IMR-90 (cell line): ENCODE results near the gene HELZ. TPM values are rescaled to one million over a fixed set of nuclear protein-coding genes. Genes with fewer than 3 reads are reported as not detected.
A peak's percentile ranks its signal among the peaks of the same experiment; 100 is the strongest.

Experiments
- ATAC-seq: fragments of 200-7000 bp; cut with Tn5 transposase; 2 replicates; pipeline ENCODE4 v1.9.1; 2020; ENCODE audit warnings: low read depth, mild to moderate bottlenecking, moderate library complexity
- BruUV-seq: library from RNA; stranded (reverse); fragments of 400-500 nt; replicated peaks from 2 replicates; lab custom pipeline; 2021; lab: Mats Ljungman, UMichigan
- CTCF ChIA-PET: fragments of 300-600 bp; formaldehyde crosslinking; extraction: SDS; loops from one replicate; lab custom pipeline; 2021; ENCODE audit warnings: antibody characterized with exemption; lab: Yijun Ruan, JAX
- POLR2A ChIA-PET: fragments of 300-600 bp; sonication (Branson Sonifier 250); formaldehyde crosslinking; loops from one replicate; lab custom pipeline; 2022; ENCODE audit warnings: antibody characterized with exemption; ENCODE audit not compliant: unreplicated experiment; lab: Charles Lee
- DNase-seq: peaks from one replicate; pipeline ENCODE4 v3.0.0; 2013
- H2AFZ ChIP-seq: replicated peaks from 2 replicates; pipeline ENCODE3; 2013; ENCODE audit warnings: low read length, mild to moderate bottlenecking; ENCODE audit not compliant: poor library complexity
- H2AK5ac ChIP-seq: 2 replicates; pipeline ENCODE4 v1.6.1; 2013; ENCODE audit warnings: low read depth, low read length, inconsistent platforms
- H2AK9ac ChIP-seq: replicated peaks from 2 replicates; pipeline ENCODE3; 2013; ENCODE audit warnings: mild to moderate bottlenecking, low read depth, low read length, moderate library complexity; ENCODE audit not compliant: poor library complexity
- H2BK120ac ChIP-seq: 2 replicates; pipeline ENCODE4 v1.6.1; 2013; ENCODE audit warnings: low read depth, low read length, inconsistent platforms
- H2BK15ac ChIP-seq: 3 replicates; pipeline ENCODE4 v1.6.1; 2013; ENCODE audit warnings: low read depth, low read length, inconsistent platforms
- H2BK20ac ChIP-seq: 2 replicates; pipeline ENCODE4 v1.6.1; 2013; ENCODE audit warnings: low read depth, mild to moderate bottlenecking, inconsistent platforms, low read length, moderate library complexity
- H2BK5ac ChIP-seq: 2 replicates; pipeline ENCODE4 v1.6.1; 2013; ENCODE audit warnings: mild to moderate bottlenecking, low read depth, low read length, inconsistent platforms; ENCODE audit not compliant: poor library complexity, severe bottlenecking
- H3K14ac ChIP-seq: replicated peaks from 2 replicates; pipeline ENCODE4 v1.6.1; 2013; ENCODE audit warnings: low read depth, low read length, inconsistent platforms
- H3K18ac ChIP-seq: 2 replicates; pipeline ENCODE4 v1.6.1; 2013; ENCODE audit warnings: low read depth, low read length, control low read depth
- H3K23ac ChIP-seq: 2 replicates; pipeline ENCODE4 v1.6.1; 2013; ENCODE audit warnings: low read depth, low read length, inconsistent platforms
- H3K27ac ChIP-seq: 2 replicates; pipeline ENCODE4 v1.5.1; 2013; ENCODE audit warnings: mild to moderate bottlenecking, control low read depth, low read length; ENCODE audit not compliant: insufficient read depth
- H3K27me3 ChIP-seq: 2 replicates; pipeline ENCODE4 v1.6.1; 2013; ENCODE audit warnings: low read length; ENCODE audit not compliant: control insufficient read depth, insufficient read depth
- H3K36me3 ChIP-seq: 2 replicates; pipeline ENCODE4 v1.6.1; 2013; ENCODE audit warnings: low read length, mixed read lengths; ENCODE audit not compliant: control insufficient read depth, insufficient read depth
- H3K4ac ChIP-seq: 2 replicates; pipeline ENCODE4 v1.6.1; 2013; ENCODE audit warnings: low read depth, low read length, inconsistent platforms
- H3K4me1 ChIP-seq: 2 replicates; pipeline ENCODE4 v1.6.1; 2013; ENCODE audit warnings: low read length, mixed read lengths; ENCODE audit not compliant: control insufficient read depth, insufficient read depth
- H3K4me2 ChIP-seq: 2 replicates; pipeline ENCODE4 v1.6.1; 2013; ENCODE audit warnings: low read depth, mild to moderate bottlenecking, control low read depth, low read length, moderate library complexity
- H3K4me3 ChIP-seq: 2 replicates; pipeline ENCODE4 v1.5.1; 2013; ENCODE audit warnings: low read depth, mild to moderate bottlenecking, control low read depth, low read length, moderate library complexity; ENCODE audit not compliant: insufficient read depth
- H3K56ac ChIP-seq: 2 replicates; pipeline ENCODE4 v1.6.1; 2013; ENCODE audit warnings: low read length, inconsistent platforms; ENCODE audit not compliant: insufficient read depth; ENCODE audit errors: extremely low read depth
- H3K79me1 ChIP-seq, 2 experiments: 2 replicates each; pipeline ENCODE4 v1.6.1; 2013; ENCODE audit warnings: low read length in 2 of 2, inconsistent platforms in 1 of 2, low read depth in 1 of 2
- H3K9ac ChIP-seq: 2 replicates; pipeline ENCODE4 v1.6.1; 2013; ENCODE audit warnings: low read depth, low read length, control low read depth
- H3K9me1 ChIP-seq: 2 replicates; pipeline ENCODE4 v1.6.1; 2013; ENCODE audit warnings: low read length, inconsistent platforms; ENCODE audit not compliant: insufficient read depth
- H3K9me3 ChIP-seq: 2 replicates; pipeline ENCODE4 v1.6.1; 2013; ENCODE audit warnings: low read length; ENCODE audit not compliant: control insufficient read depth, insufficient read depth
- H4K20me1 ChIP-seq: 2 replicates; pipeline ENCODE4 v1.6.1; 2013; ENCODE audit warnings: low read length, inconsistent platforms; ENCODE audit not compliant: insufficient read depth
- H4K5ac ChIP-seq: 2 replicates; pipeline ENCODE4 v1.6.1; 2013; ENCODE audit warnings: mild to moderate bottlenecking, low read depth, low read length, control low read depth
- H4K8ac ChIP-seq, 2 experiments: 2 replicates each; pipeline ENCODE4 v1.6.1; 2013; ENCODE audit warnings: low read depth in 2 of 2, low read length in 2 of 2, control low read depth in 1 of 2, inconsistent platforms in 1 of 2
- H4K91ac ChIP-seq: 2 replicates; pipeline ENCODE4 v1.6.1; 2013; ENCODE audit warnings: low read depth, low read length, inconsistent platforms; ENCODE audit not compliant: insufficient read depth
- BHLHE40 ChIP-seq: fragments of 150-350 bp; IDR thresholded peaks from 2 replicates; pipeline ENCODE4 v1.6.1; 2016; ENCODE audit warnings: mild to moderate bottlenecking, low read depth, low read length
- CEBPB ChIP-seq: IDR thresholded peaks from 2 replicates; pipeline ENCODE4 v1.6.1; 2012; ENCODE audit warnings: low read depth, low read length, improper control_type of control experiment
- CHD1 ChIP-seq: IDR thresholded peaks from 2 replicates; pipeline ENCODE4 v1.6.1; 2012; ENCODE audit warnings: low read depth, low read length, improper control_type of control experiment
- FOS ChIP-seq: fragments of 150-350 bp; IDR thresholded peaks from 2 replicates; pipeline ENCODE4 v1.6.1; 2016; ENCODE audit warnings: low read depth, low read length
- MAFK ChIP-seq: IDR thresholded peaks from 2 replicates; pipeline ENCODE4 v1.6.1; 2012; ENCODE audit warnings: low read depth, low read length, improper control_type of control experiment
- MAZ ChIP-seq: IDR thresholded peaks from 2 replicates; pipeline ENCODE4 v1.6.1; 2012; ENCODE audit warnings: low read depth, mild to moderate bottlenecking, low read length, improper control_type of control experiment, moderate library complexity, borderline replicate concordance
- MXI1 ChIP-seq: IDR thresholded peaks from 2 replicates; pipeline ENCODE4 v1.6.1; 2012; ENCODE audit warnings: low read depth, mild to moderate bottlenecking, low read length, moderate library complexity, borderline replicate concordance
- NFE2L2 ChIP-seq: fragments of 150-350 bp; IDR thresholded peaks from 2 replicates; pipeline ENCODE4 v1.6.1; 2016; ENCODE audit warnings: low read depth, mild to moderate bottlenecking, low read length
- POLR2A ChIP-seq: IDR thresholded peaks from 2 replicates; pipeline ENCODE4 v1.6.1; 2012; ENCODE audit warnings: mild to moderate bottlenecking, low read depth, low read length
- RAD21 ChIP-seq: IDR thresholded peaks from 2 replicates; pipeline ENCODE4 v1.6.1; 2012; ENCODE audit warnings: low read length, improper control_type of control experiment
- RCOR1 ChIP-seq: IDR thresholded peaks from 2 replicates; pipeline ENCODE4 v1.6.1; 2012; ENCODE audit warnings: mild to moderate bottlenecking, low read length, improper control_type of control experiment; ENCODE audit not compliant: insufficient replicate concordance
- RFX5 ChIP-seq: IDR thresholded peaks from 2 replicates; pipeline ENCODE4 v1.8.0; 2012; ENCODE audit warnings: low read depth, mild to moderate bottlenecking, low read length, moderate library complexity
- SMC3 ChIP-seq: fragments of 150-350 bp; IDR thresholded peaks from 2 replicates; pipeline ENCODE4 v1.6.1; 2016; ENCODE audit warnings: low read depth, mild to moderate bottlenecking, antibody characterized with exemption, low read length, moderate library complexity
- dilution Hi-C: fragments of 300-500 bp; cut with HindIII; formaldehyde crosslinking; loops from one replicate; pipeline ENCODE4 v1.14.3; 2018; ENCODE audit warnings: low sequenced_read_pairs; ENCODE audit not compliant: unreplicated experiment
- in situ Hi-C: fragments of 300-500 bp; cut with MboI; formaldehyde crosslinking; loops from 3 replicates; pipeline ENCODE4 v1.14.3; 2019; ENCODE audit warnings: low sequenced_read_pairs, inconsistent platforms, mixed read lengths
- intact Hi-C: fragments of 100-400 bp; cut with micrococcal nuclease; formaldehyde crosslinking; loops from 2 replicates; pipeline ENCODE4 v1.10.0; 2022
- polyA plus RNA-seq, 3 experiments: library from polyadenylated mRNA; depleted of rRNA; stranded (reverse); fragments of >200 nt; gene quantifications; 2 replicates each; pipeline ENCODE4 v1.2.3, GENCODE V29; 2012; ENCODE audit warnings: low replicate concordance in 1 of 3
- total RNA-seq: library from RNA; depleted of rRNA; stranded (reverse); fragments of >200 nt; gene quantifications from 2 replicates; pipeline ENCODE4 v1.2.3, GENCODE V29; 2012
- TF ChIP-seq, protein P1 (sequence below): fragments of 150-350 bp; IDR thresholded peaks from 2 replicates; pipeline ENCODE4 v1.6.1; 2016; ENCODE audit warnings: low read depth, mild to moderate bottlenecking, low read length, moderate library complexity, borderline replicate concordance
- TF ChIP-seq, protein P2 (sequence below): fragments of 150-350 bp; IDR thresholded peaks from 2 replicates; pipeline ENCODE4 v1.6.1; 2017; ENCODE audit warnings: mild to moderate bottlenecking, antibody characterized with exemption, low read length, low read depth
- TF ChIP-seq, protein P3 (sequence below): conservative IDR thresholded peaks from 2 replicates; pipeline ENCODE4 v1.5.1; 2012; ENCODE audit warnings: mild to moderate bottlenecking, low read depth, low read length, improper control_type of control experiment

HELZ gene
- total and polyA plus RNA-seq, 2 of the 4 experiments (the other 2 are of a cell fraction), result 8.0 to 60.6 TPM

DNA sequence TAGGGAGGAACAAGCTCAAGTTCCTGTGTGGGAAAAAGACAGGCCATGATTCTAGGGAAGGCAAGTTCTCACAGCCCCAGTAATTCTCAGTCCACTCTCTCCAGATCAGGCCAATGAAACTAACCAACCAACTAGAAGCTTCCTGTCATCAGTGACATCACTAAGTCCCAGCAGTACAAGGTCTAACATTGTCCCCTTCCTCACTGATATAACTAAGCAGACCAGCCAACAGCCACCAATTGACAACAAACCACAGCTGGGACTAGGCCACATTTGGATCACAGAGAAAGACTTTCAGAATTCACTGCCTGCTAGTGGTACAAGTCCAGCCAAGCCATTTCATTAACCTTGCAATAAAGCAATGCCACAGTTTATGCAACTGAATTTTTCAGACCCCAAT, 106.6 kb downstream of the HELZ start:
- ChIA-PET POLR2A (no interaction called here), CTCF (interaction anchor here (0.5 to 0.6 kb wide), 2 partner anchors 34 to 429 kb away, joined by 3 read pairs; no protein-coding TSS in a partner anchor)
- Histone ChIP-seq H4K91ac (peak overlapping the region; percentile 10; the same call in 1 of the 2 replicates), H3K36me3 (peaks cover 7% of the 10 kb centered on the region), H2AK5ac (no peak overlapping the region), H3K27ac (no peak overlapping the region), H4K20me1 (no peaks in the 10 kb centered on the region), H3K56ac (no peak overlapping the region), H3K9me3 (no peaks in the 10 kb centered on the region), H3K14ac (no peak overlapping the region), H2BK120ac (no peak overlapping the region), H2AK9ac (no peak overlapping the region), H3K4ac (no peak overlapping the region), H3K23ac (no peak overlapping the region), H3K79me1 (peaks cover 12 to 30% of the 10 kb centered on the region in 2 experiments; a peak in 3 of 4 replicates), H3K4me1 (peaks cover 9% of the 10 kb centered on the region), H3K18ac (no peak overlapping the region), H3K9ac (no peak overlapping the region), H2AFZ (no peak overlapping the region), H4K5ac (no peak overlapping the region), H2BK20ac (no peak overlapping the region), H3K4me3 (no peak overlapping the region), H2BK15ac (0 out of 3 replicates have a peak overlapping the region, but pooled peaks have one; percentile 14), H3K9me1 (peaks cover 10% of the 10 kb centered on the region), H2BK5ac (peak overlapping the region; percentile 32), H4K8ac (no peak overlapping the region), H3K27me3 (no peaks in the 10 kb centered on the region), H3K4me2 (no peak overlapping the region)
- no peak for DNase-seq
- TF ChIP-seq RFX5, result no peak
- TF ChIP-seq, protein P1, sequence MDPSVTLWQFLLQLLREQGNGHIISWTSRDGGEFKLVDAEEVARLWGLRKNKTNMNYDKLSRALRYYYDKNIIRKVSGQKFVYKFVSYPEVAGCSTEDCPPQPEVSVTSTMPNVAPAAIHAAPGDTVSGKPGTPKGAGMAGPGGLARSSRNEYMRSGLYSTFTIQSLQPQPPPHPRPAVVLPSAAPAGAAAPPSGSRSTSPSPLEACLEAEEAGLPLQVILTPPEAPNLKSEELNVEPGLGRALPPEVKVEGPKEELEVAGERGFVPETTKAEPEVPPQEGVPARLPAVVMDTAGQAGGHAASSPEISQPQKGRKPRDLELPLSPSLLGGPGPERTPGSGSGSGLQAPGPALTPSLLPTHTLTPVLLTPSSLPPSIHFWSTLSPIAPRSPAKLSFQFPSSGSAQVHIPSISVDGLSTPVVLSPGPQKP, result no peak
- no peak for TF ChIP-seq MXI1
- no peak for TF ChIP-seq SMC3
- TF ChIP-seq, protein P2, sequence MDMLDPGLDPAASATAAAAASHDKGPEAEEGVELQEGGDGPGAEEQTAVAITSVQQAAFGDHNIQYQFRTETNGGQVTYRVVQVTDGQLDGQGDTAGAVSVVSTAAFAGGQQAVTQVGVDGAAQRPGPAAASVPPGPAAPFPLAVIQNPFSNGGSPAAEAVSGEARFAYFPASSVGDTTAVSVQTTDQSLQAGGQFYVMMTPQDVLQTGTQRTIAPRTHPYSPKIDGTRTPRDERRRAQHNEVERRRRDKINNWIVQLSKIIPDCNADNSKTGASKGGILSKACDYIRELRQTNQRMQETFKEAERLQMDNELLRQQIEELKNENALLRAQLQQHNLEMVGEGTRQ, result no peak
- no peak for TF ChIP-seq BHLHE40
- no peak for TF ChIP-seq RCOR1
- TF ChIP-seq MAFK, result no peak
- no peak for TF ChIP-seq FOS
- TF ChIP-seq MAZ, result no peak
- no peak for TF ChIP-seq CEBPB
- no peak for TF ChIP-seq POLR2A
- TF ChIP-seq RAD21, result no peak
- TF ChIP-seq NFE2L2, result no peak
- TF ChIP-seq, protein P3, sequence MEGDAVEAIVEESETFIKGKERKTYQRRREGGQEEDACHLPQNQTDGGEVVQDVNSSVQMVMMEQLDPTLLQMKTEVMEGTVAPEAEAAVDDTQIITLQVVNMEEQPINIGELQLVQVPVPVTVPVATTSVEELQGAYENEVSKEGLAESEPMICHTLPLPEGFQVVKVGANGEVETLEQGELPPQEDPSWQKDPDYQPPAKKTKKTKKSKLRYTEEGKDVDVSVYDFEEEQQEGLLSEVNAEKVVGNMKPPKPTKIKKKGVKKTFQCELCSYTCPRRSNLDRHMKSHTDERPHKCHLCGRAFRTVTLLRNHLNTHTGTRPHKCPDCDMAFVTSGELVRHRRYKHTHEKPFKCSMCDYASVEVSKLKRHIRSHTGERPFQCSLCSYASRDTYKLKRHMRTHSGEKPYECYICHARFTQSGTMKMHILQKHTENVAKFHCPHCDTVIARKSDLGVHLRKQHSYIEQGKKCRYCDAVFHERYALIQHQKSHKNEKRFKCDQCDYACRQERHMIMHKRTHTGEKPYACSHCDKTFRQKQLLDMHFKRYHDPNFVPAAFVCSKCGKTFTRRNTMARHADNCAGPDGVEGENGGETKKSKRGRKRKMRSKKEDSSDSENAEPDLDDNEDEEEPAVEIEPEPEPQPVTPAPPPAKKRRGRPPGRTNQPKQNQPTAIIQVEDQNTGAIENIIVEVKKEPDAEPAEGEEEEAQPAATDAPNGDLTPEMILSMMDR, result no peak
- no peak for TF ChIP-seq CHD1
- intact Hi-C loops (no loop called here), in situ Hi-C loops (no loop called here), dilution Hi-C loops (no loop called here)
- ATAC-seq, result no peak
- BruUV-seq, result no TSS peak
